ENCODE measurements around the gene ODAD3. TPM values are rescaled to one million over a fixed set of nuclear protein-coding genes. Genes with fewer than 3 reads are reported as not detected.
A peak's percentile ranks its signal among the peaks of the same experiment; 100 is the strongest.
"Not testable (repeated sequence)": the region's sequence is repeated elsewhere in the genome, so short reads cannot be mapped to it uniquely, and the experiment has no call there.

Gene ODAD3
- total and polyA plus RNA-seq, 8 donors, result 0.38 to 0.92 (median 0.62) TPM; not detected in 5

GRCh38 chr19:11380653-11381537 lies 54.0 kb downstream of the ODAD3 start:
- WGBS, 5 donors, result 0 to 1% (median 1%) methylated on average over 37 to 54 of the region's 54 CpGs
- peak overlapping the region; percentile 50 to 67 (median 59) for H3K4me3 ChIP-seq
- TF ChIP-seq POLR2AphosphoS5 (IDR thresholded peaks at IDR 0.05) (peak; percentile 75 to 97 (median 97)), EP300 (IDR thresholded peaks at IDR 0.05) (no peak), CTCF (IDR thresholded peaks at IDR 0.05) (peak in 6 of 7 experiments; percentile 5 to 92 (median 81)), POLR2A (IDR thresholded peaks at IDR 0.05) (peak in 2 of 4 donors; percentile 54 to 61)
- peaks cover 0 to 26% (median 0%) of the 10 kb centered on the region in 3 donors for H3K27me3 ChIP-seq
- no peaks in the 10 kb centered on the region for H3K9me3 ChIP-seq
- peak overlapping the region; percentile 76 to 93 (median 84) for H3K27ac ChIP-seq
- DNase-seq, result peak; percentile 95 to 98
- H3K36me3 ChIP-seq, result peaks cover 0 to 7% (median 0%) of the 10 kb centered on the region in 4 donors
- peaks cover 48 to 83% (median 73%) of the 10 kb centered on the region in 4 donors for H3K4me1 ChIP-seq
- intact Hi-C loops (cut with DNase I; ENCODE audit: low total_unique reads), result no loop called here

GRCh38 chr19:11379857-11380350 lies 55.0 kb downstream of the ODAD3 start:
- WGBS, 5 donors, result 93 to 97% (median 93%) methylated on average over 5 to 7 of the region's 7 CpGs
- Histone ChIP-seq H3K27me3 (peaks cover 0 to 26% (median 0%) of the 10 kb centered on the region in 3 donors), H3K36me3 (peaks cover 0 to 7% (median 0%) of the 10 kb centered on the region in 4 donors), H3K4me3 (peak overlapping the region in 3 of 4 donors; percentile 50 to 67 (median 57)), H3K27ac (peak overlapping the region in 4 of 5 donors; percentile 81 to 99 (median 92)), H3K9me3 (no peaks in the 10 kb centered on the region), H3K4me1 (peaks cover 55 to 89% (median 81%) of the 10 kb centered on the region in 4 donors)
- DNase-seq, result no peak
- TF ChIP-seq POLR2AphosphoS5 (IDR thresholded peaks at IDR 0.05), result no peak
- TF ChIP-seq POLR2A (IDR thresholded peaks at IDR 0.05), result no peak
- no peak for TF ChIP-seq EP300 (IDR thresholded peaks at IDR 0.05)
- intact Hi-C loops (cut with DNase I; ENCODE audit: low total_unique reads), result loop anchor here (5.0 kb wide), 1 partner anchor 52 kb away; no protein-coding TSS in a partner anchor

- intact Hi-C loops (cut with DNase I; ENCODE audit: low total_unique reads), result loop anchor here (5.0 kb wide), 1 partner anchor 53 kb away; no protein-coding TSS in a partner anchor
- not testable (repeated sequence) for H3K4me3 ChIP-seq, DNase-seq, H3K9me3 ChIP-seq, H3K36me3 ChIP-seq
- peak overlapping the region in 2 of 5 donors; percentile 16 to 99 for H3K27ac ChIP-seq
- WGBS, 5 donors, result 79 to 88% (median 85%) methylated on average over 14 of the region's 14 CpGs
- peaks cover 0 to 26% (median 0%) of the 10 kb centered on the region in 3 donors for H3K27me3 ChIP-seq
- H3K4me1 ChIP-seq, result peaks cover 54 to 87% (median 81%) of the 10 kb centered on the region in 4 donors
Observed at GRCh38 chr19:11379269-11379845, 55.6 kb downstream of the ODAD3 start.

GRCh38 chr19:11378319-11379189 lies 56.4 kb downstream of the ODAD3 start:
- peak in 2 of 3 donors; percentile 8 to 19 for TF ChIP-seq POLR2AphosphoS5 (IDR thresholded peaks at IDR 0.05)
- peak in 5 of 7 experiments; percentile 15 to 51 (median 41) for TF ChIP-seq CTCF (IDR thresholded peaks at IDR 0.05)
- no peak for TF ChIP-seq POLR2A (IDR thresholded peaks at IDR 0.05)
- WGBS, 5 donors, result 31 to 40% (median 33%) methylated on average over 3 to 8 of the region's 8 CpGs
- H3K4me3 ChIP-seq, result no peak overlapping the region
- peaks cover 54 to 87% (median 81%) of the 10 kb centered on the region in 4 donors for H3K4me1 ChIP-seq
- peak overlapping the region; percentile 16 to 99 (median 57) for H3K27ac ChIP-seq
- no peaks in the 10 kb centered on the region for H3K9me3 ChIP-seq
- peaks cover 0 to 7% (median 0%) of the 10 kb centered on the region in 4 donors for H3K36me3 ChIP-seq
- intact Hi-C loops (cut with DNase I; ENCODE audit: low total_unique reads), result loop anchor here (5.0 kb wide), 1 partner anchor 54 kb away; no protein-coding TSS in a partner anchor
- DNase-seq, result peak; percentile 62 to 74
- H3K27me3 ChIP-seq, result peaks cover 0 to 19% (median 0%) of the 10 kb centered on the region in 3 donors

Measured in stomach (tissue), 9 donors.